ENCODE data around the gene OSBPL10.

DNA sequence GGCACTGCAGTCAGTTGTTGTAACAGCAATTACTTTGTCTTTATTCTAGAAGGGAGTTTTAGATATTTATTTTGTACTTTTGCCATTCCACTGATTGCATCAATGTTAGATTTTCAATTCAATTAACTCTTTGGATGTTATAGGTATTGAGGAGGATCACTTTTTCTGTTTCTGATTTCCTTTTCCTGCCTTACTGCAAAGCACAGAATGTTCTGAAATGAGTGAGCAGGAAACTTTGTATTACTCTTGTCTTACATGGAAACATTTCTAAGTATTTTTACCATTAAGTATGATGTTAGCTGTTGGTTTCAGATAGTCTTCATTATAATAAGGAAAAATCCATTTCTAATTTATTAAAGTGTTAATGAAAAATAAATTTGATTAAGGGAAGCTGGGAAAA is 80.5 kb downstream of the OSBPL10 start:
- TF ChIP-seq, protein P1, sequence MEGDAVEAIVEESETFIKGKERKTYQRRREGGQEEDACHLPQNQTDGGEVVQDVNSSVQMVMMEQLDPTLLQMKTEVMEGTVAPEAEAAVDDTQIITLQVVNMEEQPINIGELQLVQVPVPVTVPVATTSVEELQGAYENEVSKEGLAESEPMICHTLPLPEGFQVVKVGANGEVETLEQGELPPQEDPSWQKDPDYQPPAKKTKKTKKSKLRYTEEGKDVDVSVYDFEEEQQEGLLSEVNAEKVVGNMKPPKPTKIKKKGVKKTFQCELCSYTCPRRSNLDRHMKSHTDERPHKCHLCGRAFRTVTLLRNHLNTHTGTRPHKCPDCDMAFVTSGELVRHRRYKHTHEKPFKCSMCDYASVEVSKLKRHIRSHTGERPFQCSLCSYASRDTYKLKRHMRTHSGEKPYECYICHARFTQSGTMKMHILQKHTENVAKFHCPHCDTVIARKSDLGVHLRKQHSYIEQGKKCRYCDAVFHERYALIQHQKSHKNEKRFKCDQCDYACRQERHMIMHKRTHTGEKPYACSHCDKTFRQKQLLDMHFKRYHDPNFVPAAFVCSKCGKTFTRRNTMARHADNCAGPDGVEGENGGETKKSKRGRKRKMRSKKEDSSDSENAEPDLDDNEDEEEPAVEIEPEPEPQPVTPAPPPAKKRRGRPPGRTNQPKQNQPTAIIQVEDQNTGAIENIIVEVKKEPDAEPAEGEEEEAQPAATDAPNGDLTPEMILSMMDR (IDR thresholded peaks at IDR 0.05): no peak
- no peak for TF ChIP-seq EZH2 (IDR thresholded peaks at IDR 0.05)
- TF ChIP-seq EZH2phosphoT487 (IDR thresholded peaks at IDR 0.05): no peak

Measured in neural progenitor cell (in vitro differentiated cells).